AG09319 (cell line): ENCODE measurements around the gene ZBED6.

Experiments used
- DNase-seq: peaks from one replicate; pipeline ENCODE4 v3.0.0-alpha.2; 2010; ENCODE audit warnings: low read depth; ENCODE audit errors: extremely low read depth
- CTCF ChIP-seq: IDR thresholded peaks from 2 replicates; pipeline ENCODE4 v1.5.1; 2011; ENCODE audit warnings: low read depth, mild to moderate bottlenecking, inconsistent platforms, low read length, moderate library complexity

The ZBED6 gene

GRCh38 chr1:203772836-203773235 is 22.6 kb upstream of the ZBED6 start:
- DNase-seq: no peak
- no peak for TF ChIP-seq CTCF

DNA sequence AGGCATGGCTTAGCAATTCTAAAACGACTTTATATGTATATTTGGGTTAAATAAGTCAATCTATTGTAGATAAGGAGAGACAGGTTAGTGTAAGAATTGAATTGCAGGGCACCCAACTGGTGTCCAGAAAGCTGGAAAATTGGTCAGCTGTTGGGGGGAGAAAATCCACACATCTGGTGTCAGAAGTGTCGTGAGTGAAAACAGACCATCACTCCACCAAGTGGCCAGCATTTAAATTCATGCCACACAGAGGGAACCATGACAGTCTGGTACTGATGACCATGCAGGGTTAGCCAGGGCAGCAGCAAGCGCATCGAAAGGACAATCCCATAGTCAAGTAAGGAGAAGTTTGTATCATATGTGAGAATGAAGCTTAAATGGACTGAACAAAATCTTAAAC is 18.8 kb upstream of the ZBED6 start:
- DNase-seq: no peak
- TF ChIP-seq CTCF: no peak

- no peak for DNase-seq
- TF ChIP-seq CTCF: no peak
Observed at GRCh38 chr1:203777596-203777995, 17.8 kb upstream of the ZBED6 start.

DNA sequence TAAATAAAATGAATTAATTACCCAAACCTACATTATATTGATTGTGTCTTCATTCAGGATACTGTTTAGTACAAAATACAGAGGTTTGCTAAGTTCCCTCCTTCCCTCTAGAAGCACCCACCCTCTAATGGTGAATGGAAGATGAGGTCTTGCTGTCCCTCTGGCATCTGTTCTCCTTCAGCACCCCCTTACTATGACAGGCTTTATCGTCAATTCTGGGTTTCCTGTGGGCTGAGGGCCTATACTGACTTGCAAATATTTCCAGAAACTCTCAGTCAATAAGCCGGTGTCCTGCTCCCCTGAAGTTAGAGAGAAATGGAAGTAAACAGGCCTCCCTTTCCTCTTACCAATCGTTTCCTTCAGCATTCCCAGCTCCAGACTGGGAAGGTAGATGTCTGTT is 17.3 kb upstream of the ZBED6 start:
- DNase-seq: no peak
- TF ChIP-seq CTCF: no peak

DNA sequence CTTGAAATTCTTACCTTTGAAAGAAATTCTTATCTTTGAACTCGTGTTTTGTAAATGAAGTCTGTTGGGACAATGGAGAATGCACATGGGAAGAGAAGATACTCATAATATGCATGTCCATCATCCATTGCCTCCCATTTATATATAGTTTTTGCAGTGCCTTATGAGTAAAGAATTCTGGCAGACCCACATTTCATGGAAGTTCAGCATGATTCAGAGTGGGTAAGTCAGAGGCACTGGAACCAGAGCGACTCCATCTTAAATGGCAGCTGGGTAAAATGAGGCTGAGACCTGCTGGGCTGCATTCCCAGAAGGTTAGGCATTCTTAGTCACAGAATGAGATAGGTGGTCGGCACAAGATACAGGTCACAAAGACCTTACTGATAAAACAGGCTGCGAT is 16.6 kb upstream of the ZBED6 start:
- no peak for TF ChIP-seq CTCF
- DNase-seq: no peak

- no peak for TF ChIP-seq CTCF
Observed at GRCh38 chr1:203781962-203782361, 13.5 kb upstream of the ZBED6 start.

DNA sequence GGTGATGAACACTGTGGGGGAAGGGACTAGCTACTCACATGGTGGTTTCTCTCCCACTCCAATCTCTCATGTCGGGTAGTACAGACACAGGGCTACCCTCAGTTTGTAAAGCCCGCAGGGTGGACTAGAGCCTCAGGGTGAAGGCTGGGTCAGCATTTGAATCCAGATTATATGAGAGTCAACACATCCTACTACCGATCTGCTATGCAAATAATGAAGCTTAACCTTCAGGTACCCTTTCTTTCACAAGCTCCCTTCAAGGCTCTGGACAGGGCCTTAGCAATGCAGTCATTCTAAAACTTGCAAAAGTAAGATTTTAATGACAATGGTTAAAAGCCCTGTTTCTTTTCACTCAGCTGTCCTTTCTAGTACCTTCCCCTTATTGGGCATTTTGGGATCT is 5.5 kb upstream of the ZBED6 start:
- TF ChIP-seq CTCF: no peak
- no peak for DNase-seq

More at GRCh38 chr1:203781962-203782361, 13.5 kb upstream of the ZBED6 start:
- DNase-seq: no peak
